Common myeloid progenitor, CD34-positive (primary cell): ENCODE measurements around the gene HCAR1.
A peak's percentile ranks its signal among the peaks of the same experiment; 100 is the strongest.
"Not testable (repeated sequence)": the region's sequence is repeated elsewhere in the genome, so short reads cannot be mapped to it uniquely, and the experiment has no call there.

ENCODE experiments used
- CTCF ChIA-PET: fragments of 350-600 bp; sonication (Branson Sonifier 250); formaldehyde crosslinking; loops from one replicate; lab custom pipeline; 2021; ENCODE audit warnings: antibody characterized with exemption; lab: Charles Lee
- POLR2A ChIA-PET: fragments of 350-600 bp; sonication (Branson Sonifier 250); formaldehyde crosslinking; loops from one replicate; lab custom pipeline; 2021; ENCODE audit warnings: antibody characterized with exemption; lab: Charles Lee
- DNase-seq, 3 donors: peaks; one replicate each; pipeline versions ENCODE4 v3.0.0 to v3.0.0-alpha.2; 2013
- H3K27ac ChIP-seq, 2 experiments: 1 replicate in 1 of 2; 2 replicates in 1 of 2; pipeline ENCODE4 v1.7.0; 2013; ENCODE audit warnings: inconsistent platforms in 2 of 2, low read length in 2 of 2, mild to moderate bottlenecking in 2 of 2, low read depth in 1 of 2, moderate library complexity in 1 of 2; ENCODE audit not compliant: severe bottlenecking in 2 of 2, insufficient read depth in 1 of 2, poor library complexity in 1 of 2
- H3K27me3 ChIP-seq, 5 experiments: replicated peaks in 2 of 5; 1 replicate in 3 of 5; 2 replicates in 2 of 5; pipeline versions ENCODE4 v1.6.1 to v1.7.0; 2013; ENCODE audit warnings: low read length in 4 of 5, mild to moderate bottlenecking in 2 of 5, moderate library complexity in 2 of 5, inconsistent platforms in 1 of 5; ENCODE audit not compliant: insufficient read depth in 5 of 5, control insufficient read depth in 4 of 5
- H3K36me3 ChIP-seq, 4 experiments: 1 replicate in 2 of 4; 2 replicates in 2 of 4; pipeline versions ENCODE4 v1.6.1 to v1.7.0; 2013; ENCODE audit warnings: low read length in 3 of 4, control low read depth in 1 of 4, mild to moderate bottlenecking in 1 of 4; ENCODE audit not compliant: control insufficient read depth in 4 of 4, insufficient read depth in 4 of 4
- H3K4me1 ChIP-seq, 4 experiments: 1 replicate in 3 of 4; 2 replicates in 1 of 4; pipeline versions ENCODE4 v1.6.1 to v1.7.1; 2013; ENCODE audit warnings: low read length in 3 of 4, mild to moderate bottlenecking in 3 of 4, control low read depth in 1 of 4, inconsistent platforms in 1 of 4, moderate library complexity in 1 of 4; ENCODE audit not compliant: control insufficient read depth in 4 of 4, insufficient read depth in 4 of 4; ENCODE audit errors: control extremely low read depth in 1 of 4
- H3K4me3 ChIP-seq, 7 experiments: 1 replicate in 4 of 7; 2 replicates in 3 of 7; pipeline versions ENCODE4 v1.5.1 to v1.7.0; 2013; ENCODE audit warnings: mild to moderate bottlenecking in 7 of 7, low read length in 6 of 7, moderate library complexity in 6 of 7, inconsistent platforms in 2 of 7, low read depth in 2 of 7, control low read depth in 1 of 7; ENCODE audit not compliant: insufficient read depth in 4 of 7, control insufficient read depth in 1 of 7; ENCODE audit errors: extremely low read depth in 1 of 7
- H3K9me3 ChIP-seq, 5 experiments: 1 replicate in 4 of 5; 2 replicates in 1 of 5; pipeline versions ENCODE4 v1.6.1 to v1.7.1; 2013; ENCODE audit warnings: low read length in 4 of 5, mild to moderate bottlenecking in 2 of 5, inconsistent platforms in 1 of 5, low read depth in 1 of 5, moderate library complexity in 1 of 5; ENCODE audit not compliant: control insufficient read depth in 4 of 5, insufficient read depth in 2 of 5; ENCODE audit errors: control extremely low read depth in 1 of 5
- WGBS: methylation state at CpG from one replicate; pipeline ENCODE4 v1.1.5; 2013; ENCODE audit not compliant: insufficient coverage; 5-methylcytosine and 5-hydroxymethylcytosine counted together

HCAR1 gene

GRCh38 chr12:122709287-122709686 lies 21.4 kb downstream of the HCAR1 start:
- H3K36me3 ChIP-seq, H3K4me1 ChIP-seq, H3K4me3 ChIP-seq, H3K27ac ChIP-seq, H3K27me3 ChIP-seq, H3K9me3 ChIP-seq, DNase-seq, POLR2A ChIA-PET, CTCF ChIA-PET: not testable (repeated sequence)
- no CpG with 5 or more reads among the region's 3 CpGs for WGBS

- CTCF ChIA-PET, H3K27ac ChIP-seq, H3K4me3 ChIP-seq, H3K4me1 ChIP-seq, H3K9me3 ChIP-seq, H3K27me3 ChIP-seq, POLR2A ChIA-PET, DNase-seq, H3K36me3 ChIP-seq: not testable (repeated sequence)
- WGBS = no CpG with 5 or more reads among the region's 3 CpGs
Measured at GRCh38 chr12:122703841-122704240, 26.8 kb downstream of the HCAR1 start.

- H3K9me3 ChIP-seq, H3K4me3 ChIP-seq, H3K36me3 ChIP-seq, POLR2A ChIA-PET, H3K27ac ChIP-seq, CTCF ChIA-PET, H3K4me1 ChIP-seq, H3K27me3 ChIP-seq: not testable (repeated sequence)
- peak in 1 of 3 donors; percentile 26 for DNase-seq
- 98% methylated on average over 8 of the region's 22 CpGs for WGBS
Measured at GRCh38 chr12:122702890-122703611, 27.6 kb downstream of the HCAR1 start, which contains the start of gene HCAR2. HCAR2 (minus strand) TSS chr12:122703357; CDS start chr12:122703283, 74 bp downstream.

GRCh38 chr12:122701481-122701880 lies 29.2 kb downstream of the HCAR1 start:
- POLR2A ChIA-PET, H3K4me1 ChIP-seq, DNase-seq, H3K9me3 ChIP-seq, H3K36me3 ChIP-seq, H3K27ac ChIP-seq, CTCF ChIA-PET, H3K27me3 ChIP-seq: not testable (repeated sequence)
- H3K4me3 ChIP-seq = peak overlapping the region in 1 of 7 experiments; percentile 15
- 91% methylated on average over 3 of the region's 4 CpGs for WGBS

GRCh38 chr12:122700038-122700710 lies 30.5 kb downstream of the HCAR1 start:
- H3K27ac ChIP-seq, H3K9me3 ChIP-seq, H3K27me3 ChIP-seq, CTCF ChIA-PET, DNase-seq, H3K4me3 ChIP-seq, H3K4me1 ChIP-seq, H3K36me3 ChIP-seq, POLR2A ChIA-PET: not testable (repeated sequence)
- no CpG with 5 or more reads among the region's 9 CpGs for WGBS

GRCh38 chr12:122696922-122697321 lies 33.7 kb downstream of the HCAR1 start:
- WGBS = no CpG with 5 or more reads among the region's 2 CpGs
- CTCF ChIA-PET = interaction anchor here (1.2 kb wide), 1 partner anchor 37 kb away, joined by 3 read pairs; no protein-coding TSS in a partner anchor
- DNase-seq, H3K36me3 ChIP-seq, H3K4me1 ChIP-seq, POLR2A ChIA-PET, H3K27me3 ChIP-seq, H3K27ac ChIP-seq, H3K9me3 ChIP-seq, H3K4me3 ChIP-seq: not testable (repeated sequence)

- POLR2A ChIA-PET = no interaction called here
- CTCF ChIA-PET = interaction anchor here (0.7 to 1.1 kb wide), 2 partner anchors 53 to 54 kb away, joined by 3 read pairs; no protein-coding TSS in a partner anchor
- DNase-seq = peak in 1 of 3 donors; percentile 6
- WGBS = 40% methylated on average over 2 of the region's 3 CpGs
- Histone ChIP-seq H3K9me3 (no peaks in the 10 kb centered on the region), H3K27me3 (no peaks in the 10 kb centered on the region), H3K27ac (no peak overlapping the region), H3K36me3 (no peaks in the 10 kb centered on the region), H3K4me3 (no peak overlapping the region), H3K4me1 (no peaks in the 10 kb centered on the region)
Measured at GRCh38 chr12:122691566-122691965, 39.1 kb downstream of the HCAR1 start.
